ENCODE results near the gene USP3. TPM values are rescaled to one million over a fixed set of nuclear protein-coding genes. Genes with fewer than 3 reads are reported as not detected.

Gene USP3
- total and polyA plus RNA-seq, 9 of the 15 experiments (the other 6 are each of a cell fraction or from before 2014, with no cell fraction given) = 17.3 to 54.3 (median 34.8) TPM

- TF ChIP-seq NEUROD1 (IDR thresholded peaks at IDR 0.05; ENCODE audit: borderline replicate concordance, low read depth, low read length, partially characterized antibody) (no peak), NR1H2 (CRISPR knock-in tag; IDR thresholded peaks at IDR 0.05) (no peak), PKNOX1 (IDR thresholded peaks at IDR 0.05) (peak; percentile 53)
- TF ChIP-seq, protein P1, sequence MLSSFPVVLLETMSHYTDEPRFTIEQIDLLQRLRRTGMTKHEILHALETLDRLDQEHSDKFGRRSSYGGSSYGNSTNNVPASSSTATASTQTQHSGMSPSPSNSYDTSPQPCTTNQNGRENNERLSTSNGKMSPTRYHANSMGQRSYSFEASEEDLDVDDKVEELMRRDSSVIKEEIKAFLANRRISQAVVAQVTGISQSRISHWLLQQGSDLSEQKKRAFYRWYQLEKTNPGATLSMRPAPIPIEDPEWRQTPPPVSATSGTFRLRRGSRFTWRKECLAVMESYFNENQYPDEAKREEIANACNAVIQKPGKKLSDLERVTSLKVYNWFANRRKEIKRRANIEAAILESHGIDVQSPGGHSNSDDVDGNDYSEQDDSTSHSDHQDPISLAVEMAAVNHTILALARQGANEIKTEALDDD (IDR thresholded peaks at IDR 0.05) = peak; percentile 81
- ChIA-PET POLR2A (interaction anchor here (1.3 to 1.5 kb wide), 2 partner anchors 8 to 30 kb away, joined by 4 to 6 read pairs; partner anchors contain the start of gene USP3), CTCF (ENCODE audit: low intra/inter-chr PET ratio) (interaction anchor here (1.3 kb wide), 1 partner anchor 12 kb away, joined by 3 read pairs; no protein-coding TSS in a partner anchor)
- Histone ChIP-seq H3K79me2 (ENCODE audit: control insufficient read depth, insufficient read depth, low read length) (no peaks in the 10 kb centered on the region), H3K27me3 (ENCODE audit: control insufficient read depth in 2 of 2, insufficient read depth in 2 of 2, low read length in 2 of 2) (no peaks in the 10 kb centered on the region), H3K27ac (ENCODE audit: extremely low read depth, low read depth, low read length) (no peak overlapping the region), H3K9me3 (replicated peaks; ENCODE audit: control insufficient read depth, insufficient read depth, low read depth, low read length) (no peaks in the 10 kb centered on the region), H2AFZ (ENCODE audit: low read depth, low read length) (no peak overlapping the region), H3K9me1 (ENCODE audit: control insufficient read depth, insufficient read depth, low read length) (no peaks in the 10 kb centered on the region), H3K36me3 (ENCODE audit: control insufficient read depth, insufficient read depth, low read length) (no peaks in the 10 kb centered on the region), H3K4me2 (ENCODE audit: insufficient read depth, low read length) (no peak overlapping the region), H3K4me3 (no peak overlapping the region), H4K20me1 (replicated peaks; ENCODE audit: control insufficient read depth, insufficient read depth, low read length) (no peaks in the 10 kb centered on the region), H3K4me1 (replicated peaks in 1 of 2; ENCODE audit: control insufficient read depth in 2 of 2, insufficient read depth in 2 of 2, low read length in 2 of 2) (peaks cover 3 to 8% of the 10 kb centered on the region in 2 experiments; a peak in 3 of 5 replicates), H3K9ac (ENCODE audit: insufficient read depth in 1 of 2, low read depth in 2 of 2, low read length in 2 of 2) (no peak overlapping the region)
- no TSS peak for BruUV-seq (replicated peaks)
- no peak for DNase-seq (ENCODE audit: extremely low read depth in 1 of 4, low spot score in 3 of 4)
- in situ Hi-C loops (cut with MboI) = loop anchor here (25.0 kb wide), 1 partner anchor 587 kb away; no protein-coding TSS in a partner anchor
- ATAC-seq = peak; percentile 36
- intact Hi-C loops (cut with micrococcal nuclease) = no loop called here
- no peak for FAIRE-seq
- 45% methylated on average over 8 of the region's 9 CpGs for WGBS (ENCODE audit: insufficient coverage, low coverage, missing lambda C conversion rate)
These were observed 29.5 kb upstream of the USP3 start for GRCh38 chr15:63474810-63475316.

Measured in K562 (cell line).